T-helper 17 cell (primary cell): ENCODE data around the gene PRR33. TPM values are rescaled to one million over a fixed set of nuclear protein-coding genes. Genes with fewer than 3 reads are reported as not detected.

Source experiments
- ATAC-seq: fragments of 150-1000 bp; cut with Tn5 transposase; 2 replicates; pipeline ENCODE4 v1.10.0; 2021; ENCODE audit warnings: mild to moderate bottlenecking, moderate library complexity
- DNase-seq, 3 donors: peaks; one replicate each; pipeline versions ENCODE4 v3.0.0 to v3.0.0-alpha.2; 2020 to 2021
- H3K9me3 ChIP-seq: one replicate; pipeline ENCODE4 v1.7.0; 2013; ENCODE audit warnings: low read length, mild to moderate bottlenecking; ENCODE audit not compliant: control insufficient read depth, poor library complexity, severe bottlenecking
- H3K27ac Mint-ChIP-seq: one replicate; pipeline ENCODE4 v1.8.0; 2022; ENCODE audit warnings: mild to moderate bottlenecking, moderate library complexity, mixed read lengths
- H3K27me3 Mint-ChIP-seq: one replicate; pipeline ENCODE4 v1.8.0; 2022; ENCODE audit warnings: mixed read lengths
- H3K36me3 Mint-ChIP-seq: one replicate; pipeline ENCODE4 v1.8.0; 2022; ENCODE audit warnings: low read depth, mixed read lengths
- H3K4me1 Mint-ChIP-seq: one replicate; pipeline ENCODE4 v1.8.0; 2022; ENCODE audit warnings: mild to moderate bottlenecking, mixed read lengths
- H3K4me3 Mint-ChIP-seq: one replicate; pipeline ENCODE4 v1.8.0; 2022; ENCODE audit warnings: mild to moderate bottlenecking, moderate library complexity, mixed read lengths
- total RNA-seq, 4 donors: library from RNA in 2 of 4; stranded (reverse) in 2 of 4; gene quantifications; one replicate each; pipeline ENCODE4 v1.2.3 and lab custom pipeline; 2022 to 2026

The PRR33 gene
- total RNA-seq, 2 donors from 2014 or later, result not detected

- Mint-ChIP-seq H3K27me3 (no peaks in the 10 kb centered on the region), H3K4me1 (peaks cover 38% of the 10 kb centered on the region), H3K4me3 (no peak overlapping the region), H3K36me3 (peaks cover 5% of the 10 kb centered on the region), H3K27ac (peak overlapping the region; percentile 100)
- ATAC-seq, result no peak
- DNase-seq, result no peak
- no peaks in the 10 kb centered on the region for H3K9me3 ChIP-seq
Observed at GRCh38 chr11:1842149-1843097, 49.3 kb downstream of the PRR33 start.

GRCh38 chr11:1841511-1842148 lies 50.1 kb downstream of the PRR33 start:
- ATAC-seq, result no peak
- no peaks in the 10 kb centered on the region for H3K27me3 Mint-ChIP-seq
- H3K27ac Mint-ChIP-seq, result no peak overlapping the region
- H3K4me1 Mint-ChIP-seq, result peaks cover 35% of the 10 kb centered on the region
- no peak overlapping the region for H3K4me3 Mint-ChIP-seq
- H3K9me3 ChIP-seq, result no peaks in the 10 kb centered on the region
- peaks cover 5% of the 10 kb centered on the region for H3K36me3 Mint-ChIP-seq
- no peak for DNase-seq

GRCh38 chr11:1840780-1841480 lies 50.8 kb downstream of the PRR33 start:
- peaks cover 5% of the 10 kb centered on the region for H3K36me3 Mint-ChIP-seq
- ATAC-seq (no peak), DNase-seq (no peak)
- H3K4me3 Mint-ChIP-seq, result no peak overlapping the region
- H3K27me3 Mint-ChIP-seq, result no peaks in the 10 kb centered on the region
- no peaks in the 10 kb centered on the region for H3K9me3 ChIP-seq
- H3K4me1 Mint-ChIP-seq, result peaks cover 32% of the 10 kb centered on the region
- no peak overlapping the region for H3K27ac Mint-ChIP-seq

GRCh38 chr11:1839924-1840779 lies 51.5 kb downstream of the PRR33 start:
- Mint-ChIP-seq H3K4me1 (peaks cover 26% of the 10 kb centered on the region), H3K36me3 (peaks cover 3% of the 10 kb centered on the region), H3K27ac (no peak overlapping the region), H3K27me3 (no peaks in the 10 kb centered on the region), H3K4me3 (no peak overlapping the region)
- ATAC-seq (peak; percentile 25), DNase-seq (no peak)
- no peaks in the 10 kb centered on the region for H3K9me3 ChIP-seq

GRCh38 chr11:1839204-1839923 lies 52.3 kb downstream of the PRR33 start:
- DNase-seq (no peak), ATAC-seq (no peak)
- Mint-ChIP-seq H3K27me3 (no peaks in the 10 kb centered on the region), H3K4me1 (peaks cover 18% of the 10 kb centered on the region), H3K36me3 (no peaks in the 10 kb centered on the region), H3K27ac (no peak overlapping the region), H3K4me3 (no peak overlapping the region)
- no peaks in the 10 kb centered on the region for H3K9me3 ChIP-seq

GRCh38 chr11:1838426-1839144 lies 53.1 kb downstream of the PRR33 start, which contains the start of gene TNNI2:
Gene TNNI2 (plus strand): TSS chr11:1838981. CDS start chr11:1839697, 716 bp downstream.
- no peaks in the 10 kb centered on the region for H3K9me3 ChIP-seq
- DNase-seq (no peak), ATAC-seq (no peak)
- H3K4me1 Mint-ChIP-seq, result peaks cover 10% of the 10 kb centered on the region
- H3K4me3 Mint-ChIP-seq, result no peak within 1 kb of the TSS
- H3K27me3 Mint-ChIP-seq, result peaks cover 2% of the 10 kb centered on the region
- no peaks in the 10 kb centered on the region for H3K36me3 Mint-ChIP-seq
- H3K27ac Mint-ChIP-seq, result no peak within 1 kb of the TSS

Other genes starting within 250 kb of the PRR33 start
- not detected for gene KRTAP5-6, start 194.7 kb downstream of the PRR33 start, total RNA-seq
- under 1 TPM; 0.78 to 0.90 TPM for gene IFITM10, start 141.3 kb downstream of the PRR33 start, total RNA-seq
- 10 to 100 TPM; 79.6 to 83.2 TPM for gene CTSD, start 128.0 kb downstream of the PRR33 start, total RNA-seq
- not detected for gene SYT8, start 56.9 kb downstream of the PRR33 start, total RNA-seq
- not detected for gene TNNI2, start 52.9 kb downstream of the PRR33 start, total RNA-seq
- 100 to 1,000 TPM; 297 to 299 TPM for gene LSP1, start 38.8 kb downstream of the PRR33 start, total RNA-seq
- gene TNNT3, start 27.8 kb upstream of the PRR33 start, total RNA-seq, result 1 to 10 TPM; 7.4 to 8.9 TPM
- 10 to 100 TPM; 35.1 to 40.7 TPM for gene MRPL23, start 55.4 kb upstream of the PRR33 start, total RNA-seq
- not detected for gene H19, start 105.9 kb upstream of the PRR33 start, total RNA-seq
- gene IGF2, start 247.5 kb upstream of the PRR33 start, total RNA-seq, result under 1 TPM; 0.21 to 0.77 TPM